HepG2 (cell line): Measurements from ENCODE around the gene NPW. TPM values are rescaled to one million over a fixed set of nuclear protein-coding genes. Genes with fewer than 3 reads are reported as not detected.

Experiments used
- AGO2 ChIP-seq: fragments of 200-400 bp; formaldehyde crosslinking; optimal IDR thresholded peaks from 2 replicates; pipeline ENCODE3; 2017; ENCODE audit warnings: mild to moderate bottlenecking, low read depth, low read length, moderate library complexity
- CBX5 ChIP-seq: sonication (generic); formaldehyde crosslinking; IDR thresholded peaks from 2 replicates; pipeline ENCODE4 v1.4.0; 2020; ENCODE audit warnings: missing genetic modification reagents, borderline replicate concordance
- CENPT ChIP-seq: sonication (generic); formaldehyde crosslinking; IDR thresholded peaks from 2 replicates; pipeline ENCODE4 v1.8.0; 2022; ENCODE audit warnings: low read depth, mild to moderate bottlenecking, moderate library complexity, missing genetic modification reagents
- E2F2 ChIP-seq: sonication (generic); formaldehyde crosslinking; IDR thresholded peaks from 2 replicates; pipeline ENCODE4 v1.4.0; 2020; ENCODE audit warnings: missing genetic modification reagents, borderline replicate concordance
- ELF1 ChIP-seq: sonication (generic); formaldehyde crosslinking; IDR thresholded peaks from 2 replicates; pipeline ENCODE4 v1.4.0; 2020; ENCODE audit warnings: missing genetic modification reagents
- ERF ChIP-seq: IDR thresholded peaks from 2 replicates; pipeline ENCODE4 v1.6.1; 2018; ENCODE audit warnings: missing biosample characterization, missing genetic modification reagents
- HNRNPH1 ChIP-seq: fragments of 200-400 bp; formaldehyde crosslinking; optimal IDR thresholded peaks from 2 replicates; pipeline ENCODE3; 2017; ENCODE audit warnings: mild to moderate bottlenecking, low read depth, low read length
- HOXA7 ChIP-seq: sonication (generic); formaldehyde crosslinking; IDR thresholded peaks from 2 replicates; pipeline ENCODE4 v1.8.1; 2022; ENCODE audit warnings: mild to moderate bottlenecking, missing genetic modification reagents, moderate library complexity
- KLF9 ChIP-seq: IDR thresholded peaks from 2 replicates; pipeline ENCODE4 v1.6.1; 2016; ENCODE audit warnings: low read depth
- LCORL ChIP-seq, 2 experiments: fragments of 450-650 bp in 1 of 2; sonication (generic) in 1 of 2; formaldehyde crosslinking in 1 of 2; IDR thresholded peaks; 2 replicates each; pipeline versions ENCODE4 v1.5.0 to v1.6.1; 2017 to 2020; ENCODE audit warnings: antibody characterized with exemption in 1 of 2, missing genetic modification reagents in 1 of 2
- MBD4 ChIP-seq: IDR thresholded peaks from 2 replicates; pipeline ENCODE4 v1.6.1; 2012; ENCODE audit warnings: low read length, inconsistent platforms, borderline replicate concordance
- MEIS1 ChIP-seq: sonication (generic); formaldehyde crosslinking; IDR thresholded peaks from 2 replicates; pipeline ENCODE4 v1.9.0; 2021; ENCODE audit warnings: mild to moderate bottlenecking, missing genetic modification reagents, moderate library complexity, borderline replicate concordance
- NR2F6 ChIP-seq, 2 experiments: IDR thresholded peaks; 2 replicates each; pipeline ENCODE4 v1.6.1; 2016; ENCODE audit warnings: antibody characterized with exemption in 1 of 2, mild to moderate bottlenecking in 1 of 2
- RFX3 ChIP-seq: IDR thresholded peaks from 2 replicates; pipeline ENCODE4 v1.6.1; 2016; ENCODE audit warnings: missing biosample characterization, missing genetic modification reagents
- SP5 ChIP-seq: IDR thresholded peaks from 2 replicates; pipeline ENCODE4 v1.6.1; 2016; ENCODE audit warnings: low read depth, borderline replicate concordance
- THAP7 ChIP-seq: sonication (generic); formaldehyde crosslinking; IDR thresholded peaks from 2 replicates; pipeline ENCODE4 v1.8.1; 2023; ENCODE audit warnings: mild to moderate bottlenecking, missing genetic modification reagents
- ZKSCAN1 ChIP-seq: fragments of 150-350 bp; IDR thresholded peaks from 2 replicates; pipeline ENCODE4 v1.6.1; 2014; ENCODE audit warnings: low read length
- ZNF230 ChIP-seq: sonication (generic); formaldehyde crosslinking; IDR thresholded peaks from 2 replicates; pipeline ENCODE4 v1.4.0; 2020; ENCODE audit warnings: mild to moderate bottlenecking, missing genetic modification reagents
- ZNF720 ChIP-seq: sonication (generic); formaldehyde crosslinking; IDR thresholded peaks from 2 replicates; pipeline ENCODE4 v1.4.0; 2020; ENCODE audit warnings: missing genetic modification reagents
- polyA plus RNA-seq, 8 experiments: library from polyadenylated mRNA; depleted of rRNA in 3 of 8; stranded (reverse) in 7 of 8; unstranded in 1 of 8; fragments of >200 nt; fragmentation: Illumina TruSeq in 4 of 8; extraction: Trizol in 4 of 8; gene quantifications; 2 replicates each; pipeline versions ENCODE4 v1.2.1 to v1.2.3, GENCODE V29; 2011 to 2016; ENCODE audit warnings: low read depth in 4 of 8, missing spikeins in 1 of 8, mixed read lengths in 1 of 8; ENCODE audit not compliant: insufficient read depth in 1 of 8
- total RNA-seq, 5 experiments: library from RNA; depleted of rRNA; stranded (reverse); fragments of >200 nt; fragmentation: Illumina TruSeq; extraction: Trizol; gene quantifications; 2 replicates each; pipeline ENCODE4 v1.2.3, GENCODE V29; 2016; ENCODE audit warnings: low read depth in 1 of 5
- TF ChIP-seq, protein P1 (sequence below): sonication (generic); formaldehyde crosslinking; IDR thresholded peaks from 2 replicates; pipeline ENCODE4 v1.4.0; 2020; ENCODE audit warnings: missing genetic modification reagents, borderline replicate concordance
- TF ChIP-seq, protein P2 (sequence below): sonication (generic); formaldehyde crosslinking; IDR thresholded peaks from 2 replicates; pipeline ENCODE4 v1.8.1; 2023; ENCODE audit warnings: missing genetic modification reagents, inconsistent platforms, borderline replicate concordance
- TF ChIP-seq, protein P3 (sequence below): sonication (generic); formaldehyde crosslinking; IDR thresholded peaks from 2 replicates; pipeline ENCODE4 v1.4.0; 2020; ENCODE audit warnings: mild to moderate bottlenecking, missing genetic modification reagents

NPW gene
- total and polyA plus RNA-seq, 2 of the 13 experiments (the other 11 are each of a cell fraction or from before 2014, with no cell fraction given), result 0.24 to 0.97 TPM

DNA sequence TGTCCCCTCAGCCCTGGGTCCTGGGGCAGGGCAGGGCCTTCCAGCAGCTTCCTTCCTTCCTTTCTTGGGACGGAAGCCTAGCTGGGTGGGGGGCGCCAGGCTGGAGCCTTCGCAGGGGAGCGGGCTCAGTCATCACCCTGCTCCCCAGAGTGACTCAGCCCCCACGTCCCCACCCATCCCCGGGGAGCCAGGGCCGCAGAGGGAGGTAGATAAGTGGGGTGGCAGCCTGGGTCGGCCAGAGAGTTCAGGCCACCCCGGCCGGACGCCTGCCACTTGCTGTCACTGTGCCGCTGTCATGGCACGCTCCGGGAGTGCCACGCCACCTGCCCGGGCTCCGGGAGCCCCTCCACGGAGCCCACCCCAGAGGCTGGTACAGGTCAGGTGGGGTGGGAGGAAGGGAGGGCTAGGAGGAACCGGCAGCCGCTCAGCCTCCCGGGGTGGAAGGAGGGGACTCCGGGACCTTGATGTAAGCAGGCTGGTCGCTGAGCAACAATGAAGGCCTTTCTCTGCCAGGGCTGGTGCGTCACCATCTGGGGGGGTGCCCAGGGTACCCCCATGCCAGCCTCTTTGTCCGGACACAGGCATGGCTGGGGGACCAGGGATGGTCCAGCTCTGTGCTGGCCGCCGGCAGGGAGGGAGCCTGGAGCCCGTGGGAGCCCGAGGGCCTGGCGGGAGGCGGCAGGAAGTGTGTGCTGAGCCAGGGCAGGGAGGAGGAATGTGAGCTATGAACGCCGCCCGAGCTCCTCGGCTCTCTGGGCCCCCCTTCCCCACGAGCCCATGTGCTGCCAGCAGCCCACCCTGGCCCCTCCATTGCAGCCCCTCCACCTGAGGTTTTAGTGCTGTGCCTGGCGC lies 13.7 kb downstream of the NPW start (continued):
- TF ChIP-seq, protein P1, sequence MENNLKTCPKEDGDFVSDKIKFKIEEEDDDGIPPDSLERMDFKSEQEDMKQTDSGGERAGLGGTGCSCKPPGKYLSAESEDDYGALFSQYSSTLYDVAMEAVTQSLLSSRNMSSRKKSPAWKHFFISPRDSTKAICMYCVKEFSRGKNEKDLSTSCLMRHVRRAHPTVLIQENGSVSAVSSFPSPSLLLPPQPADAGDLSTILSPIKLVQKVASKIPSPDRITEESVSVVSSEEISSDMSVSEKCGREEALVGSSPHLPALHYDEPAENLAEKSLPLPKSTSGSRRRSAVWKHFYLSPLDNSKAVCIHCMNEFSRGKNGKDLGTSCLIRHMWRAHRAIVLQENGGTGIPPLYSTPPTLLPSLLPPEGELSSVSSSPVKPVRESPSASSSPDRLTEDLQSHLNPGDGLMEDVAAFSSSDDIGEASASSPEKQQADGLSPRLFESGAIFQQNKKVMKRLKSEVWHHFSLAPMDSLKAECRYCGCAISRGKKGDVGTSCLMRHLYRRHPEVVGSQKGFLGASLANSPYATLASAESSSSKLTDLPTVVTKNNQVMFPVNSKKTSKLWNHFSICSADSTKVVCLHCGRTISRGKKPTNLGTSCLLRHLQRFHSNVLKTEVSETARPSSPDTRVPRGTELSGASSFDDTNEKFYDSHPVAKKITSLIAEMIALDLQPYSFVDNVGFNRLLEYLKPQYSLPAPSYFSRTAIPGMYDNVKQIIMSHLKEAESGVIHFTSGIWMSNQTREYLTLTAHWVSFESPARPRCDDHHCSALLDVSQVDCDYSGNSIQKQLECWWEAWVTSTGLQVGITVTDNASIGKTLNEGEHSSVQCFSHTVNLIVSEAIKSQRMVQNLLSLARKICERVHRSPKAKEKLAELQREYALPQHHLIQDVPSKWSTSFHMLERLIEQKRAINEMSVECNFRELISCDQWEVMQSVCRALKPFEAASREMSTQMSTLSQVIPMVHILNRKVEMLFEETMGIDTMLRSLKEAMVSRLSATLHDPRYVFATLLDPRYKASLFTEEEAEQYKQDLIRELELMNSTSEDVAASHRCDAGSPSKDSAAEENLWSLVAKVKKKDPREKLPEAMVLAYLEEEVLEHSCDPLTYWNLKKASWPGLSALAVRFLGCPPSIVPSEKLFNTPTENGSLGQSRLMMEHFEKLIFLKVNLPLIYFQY (CRISPR knock-in tag), result 0 out of 2 replicates have a peak, but pooled peaks have one; percentile 24
- TF ChIP-seq MEIS1 (CRISPR knock-in tag) (no peak), ZKSCAN1 (no peak), ZNF720 (no peak), NR2F6 (IDR thresholded peaks at IDR 0.05) (0 out of 2 replicates have a peak, but pooled peaks have one; percentile 21), NR2F6 (CRISPR knock-in tag; IDR thresholded peaks at IDR 0.05) (no peak), E2F2 (CRISPR knock-in tag) (no peak), KLF9 (CRISPR knock-in tag) (no peak), RFX3 (CRISPR knock-in tag) (no peak), LCORL (IDR thresholded peaks at IDR 0.05) (no peak), LCORL (CRISPR knock-in tag; IDR thresholded peaks at IDR 0.05) (peak; percentile 51; the same call in 1 of the 2 replicates), CENPT (no peak), MBD4 (no peak), AGO2 (peak; percentile 0), ELF1 (peak; percentile 38; the same call in 1 of the 2 replicates), ERF (CRISPR knock-in tag) (no peak), SP5 (CRISPR knock-in tag) (no peak), THAP7 (CRISPR knock-in tag) (no peak), CBX5 (CRISPR knock-in tag) (no peak), ZNF230 (CRISPR knock-in tag) (no peak), HNRNPH1 (no peak), HOXA7 (CRISPR knock-in tag) (no peak)
- TF ChIP-seq, protein P2, sequence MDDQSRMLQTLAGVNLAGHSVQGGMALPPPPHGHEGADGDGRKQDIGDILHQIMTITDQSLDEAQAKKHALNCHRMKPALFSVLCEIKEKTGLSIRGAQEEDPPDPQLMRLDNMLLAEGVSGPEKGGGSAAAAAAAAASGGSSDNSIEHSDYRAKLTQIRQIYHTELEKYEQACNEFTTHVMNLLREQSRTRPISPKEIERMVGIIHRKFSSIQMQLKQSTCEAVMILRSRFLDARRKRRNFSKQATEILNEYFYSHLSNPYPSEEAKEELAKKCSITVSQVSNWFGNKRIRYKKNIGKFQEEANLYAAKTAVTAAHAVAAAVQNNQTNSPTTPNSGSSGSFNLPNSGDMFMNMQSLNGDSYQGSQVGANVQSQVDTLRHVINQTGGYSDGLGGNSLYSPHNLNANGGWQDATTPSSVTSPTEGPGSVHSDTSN (CRISPR knock-in tag), result no peak
- TF ChIP-seq, protein P3, sequence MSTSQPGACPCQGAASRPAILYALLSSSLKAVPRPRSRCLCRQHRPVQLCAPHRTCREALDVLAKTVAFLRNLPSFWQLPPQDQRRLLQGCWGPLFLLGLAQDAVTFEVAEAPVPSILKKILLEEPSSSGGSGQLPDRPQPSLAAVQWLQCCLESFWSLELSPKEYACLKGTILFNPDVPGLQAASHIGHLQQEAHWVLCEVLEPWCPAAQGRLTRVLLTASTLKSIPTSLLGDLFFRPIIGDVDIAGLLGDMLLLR (CRISPR knock-in tag), result no peak
